Ascending aorta (tissue), 2 donors: Measurements from ENCODE around the gene PET117. TPM values are rescaled to one million over a fixed set of nuclear protein-coding genes. Genes with fewer than 3 reads are reported as not detected.
"Not testable (repeated sequence)": the region's sequence is repeated elsewhere in the genome, so short reads cannot be mapped to it uniquely, and the experiment has no call there.

ENCODE experiments used
- DNase-seq, 2 donors: peaks; one replicate each; pipeline ENCODE4 v3.0.0-alpha.2; 2019; ENCODE audit warnings: low spot score in 2 of 2
- H3K27ac ChIP-seq, 2 donors: fragments of 200-600 bp; sonication (generic); one replicate each; pipeline ENCODE4 v1.5.1; 2016 to 2017; ENCODE audit warnings: mild to moderate bottlenecking in 1 of 2
- H3K27me3 ChIP-seq: fragments of 200-600 bp; sonication (generic); one replicate; pipeline ENCODE4 v1.5.1; 2017
- H3K36me3 ChIP-seq, 2 donors: fragments of 200-600 bp; sonication (generic); one replicate each; pipeline ENCODE4 v1.5.1; 2016
- H3K4me1 ChIP-seq, 2 donors: fragments of 200-600 bp; sonication (generic); one replicate each; pipeline ENCODE4 v1.5.1; 2016 to 2017; ENCODE audit warnings: mild to moderate bottlenecking in 1 of 2
- H3K4me3 ChIP-seq, 2 donors: fragments of 200-600 bp; sonication (generic); one replicate each; pipeline ENCODE4 v1.5.1; 2016 to 2017; ENCODE audit warnings: mild to moderate bottlenecking in 1 of 2
- H3K9me3 ChIP-seq, 2 donors: fragments of 200-600 bp; sonication (generic); one replicate each; pipeline ENCODE4 v1.5.1; 2016
- CTCF ChIP-seq, 3 experiments: fragments of 200-600 bp in 2 of 3; fragments of 450-650 bp in 1 of 3; sonication (generic) in 2 of 3; IDR thresholded peaks; one replicate each; pipeline ENCODE4 v1.5.1; 2016 to 2019; ENCODE audit warnings: antibody characterized with exemption in 3 of 3, mild to moderate bottlenecking in 1 of 3, moderate library complexity in 1 of 3
- intact Hi-C: fragments of 100-400 bp; cut with DNase I; formaldehyde crosslinking; loops from one replicate; pipeline ENCODE4 v1.15.1; 2023
- total RNA-seq: library from RNA; depleted of rRNA; stranded (reverse); fragments of >200 nt; gene quantifications from one replicate; pipeline ENCODE4 v1.1.0, GENCODE V29; 2016

Gene PET117
- total RNA-seq, 1 donor from 2014 or later = 37.1 TPM

DNA sequence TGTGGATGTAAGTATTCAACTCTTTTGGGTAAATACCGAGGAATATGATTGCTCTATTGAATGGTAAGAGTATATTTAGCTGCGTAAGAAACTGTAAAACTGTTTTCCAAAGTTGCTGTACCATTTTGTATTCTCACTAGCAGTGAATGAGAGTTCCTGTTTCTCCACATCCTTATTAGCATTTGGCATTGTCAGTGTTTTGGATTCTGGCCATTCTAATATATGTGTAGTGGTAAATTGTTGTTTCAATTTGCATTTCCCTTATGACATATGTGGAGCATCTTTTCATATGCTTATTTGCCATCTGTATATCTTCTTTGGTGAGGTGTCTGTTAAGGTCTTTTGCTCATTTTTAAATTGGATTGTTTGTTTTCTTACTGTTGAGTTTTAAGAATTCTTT, 29.3 kb upstream of the PET117 start:
- DNase-seq = no peak
- no peaks in the 10 kb centered on the region for H3K9me3 ChIP-seq
- TF ChIP-seq CTCF (IDR thresholded peaks at IDR 0.05) = no peak
- no peak overlapping the region for H3K4me3 ChIP-seq
- H3K27me3 ChIP-seq = no peaks in the 10 kb centered on the region
- H3K27ac ChIP-seq = no peak overlapping the region
- intact Hi-C loops = no loop called here
- H3K36me3 ChIP-seq = no peaks in the 10 kb centered on the region
- H3K4me1 ChIP-seq = no peaks in the 10 kb centered on the region

- H3K36me3 ChIP-seq, H3K9me3 ChIP-seq, DNase-seq, H3K27me3 ChIP-seq, H3K27ac ChIP-seq, intact Hi-C loops, H3K4me1 ChIP-seq, H3K4me3 ChIP-seq: not testable (repeated sequence)
Observed at GRCh38 chr20:18128574-18128973, 9.1 kb upstream of the PET117 start.

- H3K4me1 ChIP-seq = peaks cover 0 to 4% of the 10 kb centered on the region in 2 donors
- no peak for DNase-seq
- H3K4me3 ChIP-seq = no peak overlapping the region
- no peaks in the 10 kb centered on the region for H3K27me3 ChIP-seq
- H3K9me3 ChIP-seq = no peaks in the 10 kb centered on the region
- intact Hi-C loops = no loop called here
- TF ChIP-seq CTCF (IDR thresholded peaks at IDR 0.05) = no peak
- H3K27ac ChIP-seq = no peak overlapping the region
- H3K36me3 ChIP-seq = no peaks in the 10 kb centered on the region
Observed at GRCh38 chr20:18132663-18133062, 5.0 kb upstream of the PET117 start.

- Histone ChIP-seq H3K27ac (no peak overlapping the region), H3K4me1 (peaks cover 1 to 8% of the 10 kb centered on the region in 2 donors), H3K36me3 (no peaks in the 10 kb centered on the region), H3K4me3 (no peak overlapping the region), H3K27me3 (no peaks in the 10 kb centered on the region), H3K9me3 (no peaks in the 10 kb centered on the region)
- intact Hi-C loops = no loop called here
- TF ChIP-seq CTCF (IDR thresholded peaks at IDR 0.05) = no peak
- no peak for DNase-seq
Observed at GRCh38 chr20:18133962-18134361, 3.7 kb upstream of the PET117 start.

GRCh38 chr20:18138266-18138582, 561 bp downstream of the PET117 start:
- H3K9me3 ChIP-seq = no peaks in the 10 kb centered on the region
- DNase-seq = no peak
- peak overlapping the region; percentile 88 for H3K27ac ChIP-seq
- H3K27me3 ChIP-seq = no peaks in the 10 kb centered on the region
- peaks cover 2 to 11% of the 10 kb centered on the region in 2 donors for H3K36me3 ChIP-seq
- no peak for TF ChIP-seq CTCF (IDR thresholded peaks at IDR 0.05)
- H3K4me1 ChIP-seq = peaks cover 3 to 18% of the 10 kb centered on the region in 2 donors
- H3K4me3 ChIP-seq = peak overlapping the region; percentile 76 to 81
- intact Hi-C loops = loop anchor here (5.0 kb wide), 4 partner anchors 149 to 1566 kb away; partner anchors contain the start of genes DZANK1, KIF16B, POLR3F and RRBP1

DNA sequence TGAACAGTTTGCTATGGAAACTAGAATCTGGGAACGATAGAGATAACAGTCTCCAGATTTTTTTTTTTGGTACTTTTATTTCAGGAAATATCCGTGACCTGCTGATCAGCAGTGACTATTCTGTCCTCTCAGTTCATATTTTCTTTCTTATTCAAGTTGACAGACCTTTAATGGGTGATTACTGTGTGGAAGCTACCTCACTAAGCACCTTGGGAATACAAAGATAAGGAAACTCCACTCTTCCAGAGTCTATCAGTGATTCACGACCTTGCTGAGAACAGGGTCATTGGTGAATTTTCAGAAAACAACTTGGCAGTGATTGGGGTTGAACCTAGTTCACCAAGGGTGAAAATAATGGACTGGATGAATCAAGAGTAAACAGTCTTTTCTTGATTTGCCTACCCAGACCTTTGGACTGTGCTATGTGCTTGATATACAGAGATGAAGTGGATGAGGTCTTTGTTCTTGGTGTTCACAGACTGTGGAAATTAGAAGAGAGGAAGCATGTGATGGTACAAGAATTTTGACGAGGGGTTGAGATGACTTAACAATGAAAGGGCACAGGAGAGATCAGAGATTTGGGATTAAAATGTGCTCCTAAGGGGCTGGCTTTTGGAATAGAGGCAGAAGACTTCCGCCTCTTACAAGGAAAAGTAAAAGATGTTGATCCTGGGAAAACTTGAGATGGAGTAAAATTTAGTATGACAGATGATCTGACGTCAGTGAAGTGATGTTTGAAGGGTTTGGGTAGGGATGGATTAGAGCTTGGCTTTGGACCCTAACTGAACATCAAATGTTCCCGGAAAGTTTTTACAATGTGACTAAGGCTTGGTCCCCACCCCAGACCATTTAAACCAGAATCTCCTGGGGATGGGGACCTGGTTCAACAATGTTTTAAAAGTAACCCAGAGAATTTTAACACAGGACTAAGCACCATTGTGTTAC, 1.2 kb downstream of the PET117 start:
- no peak for DNase-seq
- no peaks in the 10 kb centered on the region for H3K27me3 ChIP-seq
- intact Hi-C loops = loop anchor here (5.0 kb wide), 4 partner anchors 148 to 1567 kb away; partner anchors contain the start of genes DZANK1, KIF16B, POLR3F and RRBP1
- no peak overlapping the region for H3K27ac ChIP-seq
- no peaks in the 10 kb centered on the region for H3K9me3 ChIP-seq
- no peak for TF ChIP-seq CTCF (IDR thresholded peaks at IDR 0.05)
- H3K4me1 ChIP-seq = peaks cover 3 to 18% of the 10 kb centered on the region in 2 donors
- peaks cover 4 to 13% of the 10 kb centered on the region in 2 donors for H3K36me3 ChIP-seq
- peak overlapping the region; percentile 76 to 81 for H3K4me3 ChIP-seq
